Activated CD8-positive, alpha-beta T cell treated with anti-CD3 and anti-CD28 coated beads for 36 hours (primary cell): Measurements from ENCODE around the gene FAM193A. TPM values are rescaled to one million over a fixed set of nuclear protein-coding genes. Genes with fewer than 3 reads are reported as not detected.
"Not testable (repeated sequence)": the region's sequence is repeated elsewhere in the genome, so short reads cannot be mapped to it uniquely, and the experiment has no call there.

Source experiments
- ATAC-seq: fragments of 200-7000 bp; cut with Tn5 transposase; one replicate; pipeline ENCODE4 v1.10.0; 2021; ENCODE audit warnings: mild to moderate bottlenecking, moderate library complexity
- CTCF ChIA-PET: fragments of 350-600 bp; sonication (Branson Sonifier 250); formaldehyde crosslinking; loops from one replicate; lab custom pipeline; 2021; ENCODE audit warnings: antibody characterized with exemption; lab: Charles Lee
- POLR2A ChIA-PET: fragments of 350-600 bp; sonication (Branson Sonifier 250); formaldehyde crosslinking; loops from one replicate; lab custom pipeline; 2021; ENCODE audit warnings: antibody characterized with exemption; lab: Charles Lee
- DNase-seq: peaks from one replicate; pipeline ENCODE4 v3.0.0-alpha.2; 2020
- H3K27ac Mint-ChIP-seq: one replicate; pipeline ENCODE4 v1.8.0; 2021; ENCODE audit warnings: mild to moderate bottlenecking, mixed read lengths
- H3K27me3 Mint-ChIP-seq: one replicate; pipeline ENCODE4 v1.8.0; 2021; ENCODE audit warnings: mixed read lengths
- H3K36me3 Mint-ChIP-seq: one replicate; pipeline ENCODE4 v1.8.0; 2021; ENCODE audit warnings: low read depth, mixed read lengths
- H3K4me1 Mint-ChIP-seq: one replicate; pipeline ENCODE4 v1.8.0; 2021; ENCODE audit warnings: low read depth, mixed read lengths
- H3K4me3 Mint-ChIP-seq: one replicate; pipeline ENCODE4 v1.8.0; 2021; ENCODE audit warnings: mild to moderate bottlenecking, moderate library complexity, mixed read lengths
- H3K9me3 Mint-ChIP-seq: one replicate; pipeline ENCODE4 v1.8.0; 2021; ENCODE audit warnings: mixed read lengths
- CTCF ChIP-seq: fragments of 200-600 bp; IDR thresholded peaks from one replicate; pipeline ENCODE4 v1.8.0; 2022; ENCODE audit warnings: antibody characterized with exemption, mild to moderate bottlenecking
- intact Hi-C: fragments of 100-400 bp; cut with micrococcal nuclease; formaldehyde crosslinking; loops from one replicate; pipeline ENCODE4 v1.10.0; 2022
- total RNA-seq, 2 experiments: library from RNA; stranded (reverse); gene quantifications; one replicate each; pipeline ENCODE4 v1.2.3, GENCODE V29; 2021

The FAM193A gene
- total RNA-seq, 2 experiments from 2014 or later, result 22.4 to 22.9 TPM

- Mint-ChIP-seq H3K4me1 (peaks cover 47% of the 10 kb centered on the region), H3K27ac (no peak overlapping the region)
- TF ChIP-seq CTCF, result no peak
Measured at GRCh38 chr4:2588259-2588658, 51.8 kb downstream of the FAM193A start.

GRCh38 chr4:2591189-2591588 is 54.7 kb downstream of the FAM193A start:
- intact Hi-C loops, result no loop called here
- CTCF ChIA-PET, result no interaction called here
- H3K36me3 Mint-ChIP-seq, result no peaks in the 10 kb centered on the region
- no peak for TF ChIP-seq CTCF
- H3K27ac Mint-ChIP-seq, result peak overlapping the region; percentile 56
- POLR2A ChIA-PET, result interaction anchor here (1.3 kb wide), 1 partner anchor 13 kb away, joined by 3 read pairs; no protein-coding TSS in a partner anchor
- no peak overlapping the region for H3K4me3 Mint-ChIP-seq
- DNase-seq (peak; percentile 17), ATAC-seq (peak; percentile 63)
- no peaks in the 10 kb centered on the region for H3K9me3 Mint-ChIP-seq
- no peaks in the 10 kb centered on the region for H3K27me3 Mint-ChIP-seq
- peaks cover 51% of the 10 kb centered on the region for H3K4me1 Mint-ChIP-seq

More at GRCh38 chr4:2588259-2588658, 51.8 kb downstream of the FAM193A start:
- DNase-seq (no peak), ATAC-seq (no peak)
- no peaks in the 10 kb centered on the region for H3K27me3 Mint-ChIP-seq
- ChIA-PET CTCF (no interaction called here), POLR2A (no interaction called here)
- no peak overlapping the region for H3K4me3 Mint-ChIP-seq
- intact Hi-C loops, result no loop called here
- no peaks in the 10 kb centered on the region for H3K9me3 Mint-ChIP-seq
- H3K36me3 Mint-ChIP-seq, result no peaks in the 10 kb centered on the region

GRCh38 chr4:2592014-2592413 is 55.6 kb downstream of the FAM193A start:
- CTCF ChIA-PET, result interaction anchor here (1.4 to 1.8 kb wide), 2 partner anchors 50 to 150 kb away, joined by 3 to 4 read pairs; no protein-coding TSS in a partner anchor
- not testable (repeated sequence) for H3K36me3 Mint-ChIP-seq
- peaks cover 51% of the 10 kb centered on the region for H3K4me1 Mint-ChIP-seq

GRCh38 chr4:2592572-2592971 is 56.1 kb downstream of the FAM193A start:
- ChIA-PET CTCF (interaction anchor here (1.4 to 1.8 kb wide), 2 partner anchors 51 to 151 kb away, joined by 3 to 4 read pairs; no protein-coding TSS in a partner anchor), POLR2A (interaction anchor here (1.3 kb wide), 1 partner anchor 15 kb away, joined by 3 read pairs; no protein-coding TSS in a partner anchor)
- intact Hi-C loops, result no loop called here
- Mint-ChIP-seq H3K4me3 (no peak overlapping the region), H3K9me3 (no peaks in the 10 kb centered on the region), H3K27ac (no peak overlapping the region), H3K27me3 (no peaks in the 10 kb centered on the region), H3K36me3 (peaks cover 8% of the 10 kb centered on the region), H3K4me1 (peaks cover 56% of the 10 kb centered on the region)
- no peak for TF ChIP-seq CTCF
- no peak for ATAC-seq
- DNase-seq, result no peak

More at GRCh38 chr4:2592014-2592413, 55.6 kb downstream of the FAM193A start:
- DNase-seq, H3K4me3 Mint-ChIP-seq, H3K27me3 Mint-ChIP-seq, intact Hi-C loops, H3K27ac Mint-ChIP-seq, ATAC-seq, H3K9me3 Mint-ChIP-seq: not testable (repeated sequence)
- POLR2A ChIA-PET, result interaction anchor here (1.3 kb wide), 1 partner anchor 14 kb away, joined by 3 read pairs; no protein-coding TSS in a partner anchor

GRCh38 chr4:2593003-2593402 is 56.6 kb downstream of the FAM193A start:
- ChIA-PET POLR2A (no interaction called here), CTCF (interaction anchor here (1.2 to 1.8 kb wide), 3 partner anchors 15 to 151 kb away, joined by 3 to 4 read pairs (median 3); no protein-coding TSS in a partner anchor)
- H3K4me3 Mint-ChIP-seq, result no peak overlapping the region
- intact Hi-C loops, result no loop called here
- no peaks in the 10 kb centered on the region for H3K27me3 Mint-ChIP-seq
- no peak for DNase-seq
- peaks cover 13% of the 10 kb centered on the region for H3K36me3 Mint-ChIP-seq
- no peak for ATAC-seq
- H3K9me3 Mint-ChIP-seq, result no peaks in the 10 kb centered on the region
- peak overlapping the region; percentile 14 for H3K27ac Mint-ChIP-seq
- peaks cover 56% of the 10 kb centered on the region for H3K4me1 Mint-ChIP-seq
- TF ChIP-seq CTCF, result no peak
